Measurements from ENCODE around the gene STK25. TPM values are rescaled to one million over a fixed set of nuclear protein-coding genes. Genes with fewer than 3 reads are reported as not detected.

STK25 gene
- total RNA-seq, 1 donor from 2014 or later, result 211 TPM

- no peak overlapping the region for H3K4me3 ChIP-seq (ENCODE audit: insufficient read depth, low read depth, low read length)
- FAIRE-seq, result no peak
- Mint-ChIP-seq H3K27ac (ENCODE audit: unreplicated experiment) (no peak overlapping the region), H3K4me1 (ENCODE audit: low read depth, unreplicated experiment) (no peaks in the 10 kb centered on the region), H3K27me3 (ENCODE audit: low read depth, unreplicated experiment) (peaks cover 42% of the 10 kb centered on the region), H3K9me3 (ENCODE audit: unreplicated experiment) (no peaks in the 10 kb centered on the region), H3K36me3 (ENCODE audit: low read depth, unreplicated experiment) (peaks cover 1% of the 10 kb centered on the region), H3K4me3 (ENCODE audit: unreplicated experiment) (no peak overlapping the region)
- no peak overlapping the region for H2AFZ ChIP-seq (ENCODE audit: low read depth, low read length)
- peaks cover 3% of the 10 kb centered on the region for H3K27me3 ChIP-seq (ENCODE audit: insufficient read depth, low read length)
- no peaks in the 10 kb centered on the region for H3K4me1 ChIP-seq (ENCODE audit: insufficient read depth, low read length)
- TF ChIP-seq, protein P1, sequence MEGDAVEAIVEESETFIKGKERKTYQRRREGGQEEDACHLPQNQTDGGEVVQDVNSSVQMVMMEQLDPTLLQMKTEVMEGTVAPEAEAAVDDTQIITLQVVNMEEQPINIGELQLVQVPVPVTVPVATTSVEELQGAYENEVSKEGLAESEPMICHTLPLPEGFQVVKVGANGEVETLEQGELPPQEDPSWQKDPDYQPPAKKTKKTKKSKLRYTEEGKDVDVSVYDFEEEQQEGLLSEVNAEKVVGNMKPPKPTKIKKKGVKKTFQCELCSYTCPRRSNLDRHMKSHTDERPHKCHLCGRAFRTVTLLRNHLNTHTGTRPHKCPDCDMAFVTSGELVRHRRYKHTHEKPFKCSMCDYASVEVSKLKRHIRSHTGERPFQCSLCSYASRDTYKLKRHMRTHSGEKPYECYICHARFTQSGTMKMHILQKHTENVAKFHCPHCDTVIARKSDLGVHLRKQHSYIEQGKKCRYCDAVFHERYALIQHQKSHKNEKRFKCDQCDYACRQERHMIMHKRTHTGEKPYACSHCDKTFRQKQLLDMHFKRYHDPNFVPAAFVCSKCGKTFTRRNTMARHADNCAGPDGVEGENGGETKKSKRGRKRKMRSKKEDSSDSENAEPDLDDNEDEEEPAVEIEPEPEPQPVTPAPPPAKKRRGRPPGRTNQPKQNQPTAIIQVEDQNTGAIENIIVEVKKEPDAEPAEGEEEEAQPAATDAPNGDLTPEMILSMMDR (IDR thresholded peaks at IDR 0.05; ENCODE audit: insufficient read depth, low read depth, low read length), result no peak
- TF ChIP-seq EZH2 (IDR thresholded peaks at IDR 0.05; ENCODE audit: insufficient read depth, low read length), result no peak
- H3K79me2 ChIP-seq (ENCODE audit: insufficient read depth, low read length), result no peaks in the 10 kb centered on the region
- H3K9me3 ChIP-seq (ENCODE audit: insufficient read depth, low read depth, low read length), result no peaks in the 10 kb centered on the region
- DNase-seq (ENCODE audit: low read depth), result no peak
- no peaks in the 10 kb centered on the region for H3K36me3 ChIP-seq (ENCODE audit: insufficient read depth, low read length)
- no peak overlapping the region for H3K4me2 ChIP-seq (ENCODE audit: low read length)
- no peak overlapping the region for H3K9ac ChIP-seq (ENCODE audit: low read length)
- H3K27ac ChIP-seq (ENCODE audit: low read depth, low read length), result no peak overlapping the region
- H4K20me1 ChIP-seq (ENCODE audit: insufficient read depth, low read length), result no peaks in the 10 kb centered on the region
Observed at GRCh38 chr2:241534701-241535375, 26.5 kb upstream of the STK25 start.

DNA sequence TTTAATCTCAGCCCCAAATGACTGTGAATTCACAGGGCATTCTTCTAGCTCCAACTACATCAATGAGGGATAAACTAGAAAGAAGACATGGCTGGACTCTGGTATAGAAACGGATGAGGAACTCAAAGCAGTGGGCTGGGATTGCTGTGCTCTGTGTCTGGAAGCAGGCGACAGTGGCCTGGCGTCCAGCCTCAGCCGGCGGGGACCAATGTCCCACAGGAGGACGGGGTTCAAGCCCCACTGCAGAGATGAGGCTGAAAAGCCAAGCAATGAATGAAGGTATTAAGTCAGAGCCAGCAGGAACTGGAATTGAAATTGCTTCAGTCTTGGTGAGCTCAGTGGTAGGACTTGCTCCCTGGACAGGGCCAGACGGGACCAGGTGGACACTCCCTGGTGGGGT, 25.9 kb upstream of the STK25 start:
- Mint-ChIP-seq H3K27me3 (ENCODE audit: low read depth, unreplicated experiment) (peaks cover 42% of the 10 kb centered on the region), H3K4me3 (ENCODE audit: unreplicated experiment) (no peak overlapping the region), H3K36me3 (ENCODE audit: low read depth, unreplicated experiment) (peaks cover 1% of the 10 kb centered on the region), H3K9me3 (ENCODE audit: unreplicated experiment) (no peaks in the 10 kb centered on the region), H3K4me1 (ENCODE audit: low read depth, unreplicated experiment) (no peaks in the 10 kb centered on the region), H3K27ac (ENCODE audit: unreplicated experiment) (peak overlapping the region; percentile 50)
- peaks cover 3% of the 10 kb centered on the region for H3K27me3 ChIP-seq (ENCODE audit: insufficient read depth, low read length)
- TF ChIP-seq EZH2 (IDR thresholded peaks at IDR 0.05; ENCODE audit: insufficient read depth, low read length), result no peak
- TF ChIP-seq, protein P1 (IDR thresholded peaks at IDR 0.05; ENCODE audit: insufficient read depth, low read depth, low read length), result no peak
- no peak overlapping the region for H3K4me3 ChIP-seq (ENCODE audit: insufficient read depth, low read depth, low read length)
- H3K4me2 ChIP-seq (ENCODE audit: low read length), result no peak overlapping the region
- H3K9me3 ChIP-seq (ENCODE audit: insufficient read depth, low read depth, low read length), result no peaks in the 10 kb centered on the region
- H4K20me1 ChIP-seq (ENCODE audit: insufficient read depth, low read length), result no peaks in the 10 kb centered on the region
- H3K79me2 ChIP-seq (ENCODE audit: insufficient read depth, low read length), result no peaks in the 10 kb centered on the region
- H3K27ac ChIP-seq (ENCODE audit: low read depth, low read length), result no peak overlapping the region
- no peaks in the 10 kb centered on the region for H3K36me3 ChIP-seq (ENCODE audit: insufficient read depth, low read length)
- FAIRE-seq (no peak), DNase-seq (ENCODE audit: low read depth) (no peak)
- no peaks in the 10 kb centered on the region for H3K4me1 ChIP-seq (ENCODE audit: insufficient read depth, low read length)
- no peak overlapping the region for H3K9ac ChIP-seq (ENCODE audit: low read length)
- no peak overlapping the region for H2AFZ ChIP-seq (ENCODE audit: low read depth, low read length)
